ENCODE data around the gene ANKRD27.

GRCh38 chr19:32580353-32580900 lies 94.6 kb downstream of the ANKRD27 start:
- no peak for TF ChIP-seq PATZ1 (CRISPR knock-in tag; IDR thresholded peaks at IDR 0.05; ENCODE audit: borderline replicate concordance)
- no peak for TF ChIP-seq TSHZ2 (CRISPR knock-in tag; IDR thresholded peaks at IDR 0.05)
- no peak for TF ChIP-seq ZFP30 (CRISPR knock-in tag; IDR thresholded peaks at IDR 0.05)
- TF ChIP-seq RARB (CRISPR knock-in tag; IDR thresholded peaks at IDR 0.05): no peak
- no peak for TF ChIP-seq PPARA (CRISPR knock-in tag; IDR thresholded peaks at IDR 0.05; ENCODE audit: borderline replicate concordance)
- TF ChIP-seq ZFP3 (CRISPR knock-in tag; IDR thresholded peaks at IDR 0.05): no peak
